Measurements from ENCODE around the gene TPRA1. TPM values are rescaled to one million over a fixed set of nuclear protein-coding genes. Genes with fewer than 3 reads are reported as not detected.

Gene TPRA1
- total and polyA plus RNA-seq, 9 of the 15 experiments (the other 6 are each of a cell fraction or from before 2014, with no cell fraction given): 0.66 to 21.5 (median 11.1) TPM

DNA sequence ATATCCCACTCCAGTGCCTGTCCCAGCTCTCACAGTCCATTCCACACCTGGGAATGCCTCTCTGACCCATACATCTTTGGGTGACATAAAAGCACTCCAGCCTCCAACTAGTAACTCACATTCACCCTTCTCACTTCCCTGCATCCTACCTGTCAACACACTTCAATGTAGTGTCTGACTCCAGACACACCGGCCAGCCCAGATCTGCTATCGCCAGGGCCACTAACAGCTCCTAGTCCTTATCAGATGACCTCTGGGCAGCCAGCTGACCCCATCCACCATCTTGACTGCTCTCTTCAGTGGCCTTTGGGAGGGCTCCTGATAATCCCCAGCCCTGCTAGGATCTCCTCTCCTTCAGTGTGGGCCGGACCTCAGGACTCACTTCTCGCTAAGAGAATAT, 4.8 kb upstream of the TPRA1 start (continued):
- peak; percentile 44; the same call in 1 of the 2 replicates for TF ChIP-seq ZEB2 (IDR thresholded peaks at IDR 0.05)
- peak; percentile 62 for TF ChIP-seq CBFA2T3 (IDR thresholded peaks at IDR 0.05)
- TF ChIP-seq DPF2 (IDR thresholded peaks at IDR 0.05): peak; percentile 43; the same call in 1 of the 2 replicates
- peak; percentile 50; the same call in 1 of the 2 replicates for TF ChIP-seq SMARCA4 (IDR thresholded peaks at IDR 0.05)
- TF ChIP-seq SMARCB1 (IDR thresholded peaks at IDR 0.05; ENCODE audit: insufficient read length, low read depth): no peak
- peak; percentile 61 for TF ChIP-seq ARID1B (IDR thresholded peaks at IDR 0.05)
- no peak for TF ChIP-seq STAT6 (CRISPR knock-in tag; IDR thresholded peaks at IDR 0.05)
- no peak for TF ChIP-seq ZNF280A (IDR thresholded peaks at IDR 0.05; ENCODE audit: low read depth, partially characterized antibody)
- TF ChIP-seq PTRF (tag; IDR thresholded peaks at IDR 0.05): no peak
- peak; percentile 32; the same call in 1 of the 2 replicates for TF ChIP-seq TEAD4 (IDR thresholded peaks at IDR 0.05; ENCODE audit: low read length)
- TF ChIP-seq TEAD4 (CRISPR knock-in tag; IDR thresholded peaks at IDR 0.05; ENCODE audit: borderline replicate concordance): no peak
- TF ChIP-seq DACH1 (IDR thresholded peaks at IDR 0.05; ENCODE audit: partially characterized antibody): peak; percentile 13
- TF ChIP-seq MTA2 (IDR thresholded peaks at IDR 0.05; ENCODE audit: low read depth): no peak
- 0 out of 2 replicates have a peak, but pooled peaks have one; percentile 35 for TF ChIP-seq SMARCE1 (IDR thresholded peaks at IDR 0.05)
- 0 out of 2 replicates have a peak, but pooled peaks have one; percentile 21 for TF ChIP-seq JUND (IDR thresholded peaks at IDR 0.05; ENCODE audit: borderline replicate concordance, low read depth, low read length)
- TF ChIP-seq JUND (tag; IDR thresholded peaks at IDR 0.05; ENCODE audit: borderline replicate concordance, low read depth, low read length): no peak; the same call in 2 of the 3 replicates
- TF ChIP-seq NR2C2 (CRISPR knock-in tag; IDR thresholded peaks at IDR 0.05): no peak
- TF ChIP-seq NR2C2 (tag; IDR thresholded peaks at IDR 0.05): peak; percentile 71; the same call in 1 of the 2 replicates
- peak; percentile 90 for TF ChIP-seq SMAD4 (CRISPR knock-in tag; conservative IDR thresholded peaks at IDR 0.05)
- TF ChIP-seq CREB5 (CRISPR knock-in tag; IDR thresholded peaks at IDR 0.05): no peak
- no peak for TF ChIP-seq PRMT5 (CRISPR knock-in tag; IDR thresholded peaks at IDR 0.05)
- no peak for TF ChIP-seq ZNF184 (CRISPR knock-in tag; IDR thresholded peaks at IDR 0.05)
- TF ChIP-seq PKNOX1 (IDR thresholded peaks at IDR 0.05): peak; percentile 52
- no peak for TF ChIP-seq SIX5 (IDR thresholded peaks at IDR 0.05; ENCODE audit: borderline replicate concordance in 1 of 2, insufficient read depth in 1 of 2, low read depth in 1 of 2, low read length in 2 of 2)
